K562 (cell line): ENCODE data around the gene CCDC127. TPM values are rescaled to one million over a fixed set of nuclear protein-coding genes. Genes with fewer than 3 reads are reported as not detected.
"Not testable (repeated sequence)": the region's sequence is repeated elsewhere in the genome, so short reads cannot be mapped to it uniquely, and the experiment has no call there.

ENCODE experiments used
- ATAC-seq: fragments of 200-7000 bp; cut with Tn5 transposase; 3 replicates; pipeline ENCODE4 v1.9.1; 2020; ENCODE audit warnings: moderate library complexity
- BruUV-seq: library from RNA; stranded (reverse); fragments of 400-500 nt; replicated peaks from 2 replicates; lab custom pipeline; 2021; lab: Mats Ljungman, UMichigan
- CTCF ChIA-PET: fragments of 300-600 bp; formaldehyde crosslinking; extraction: SDS; loops from one replicate; lab custom pipeline; 2021; ENCODE audit warnings: low intra/inter-chr PET ratio; lab: Yijun Ruan, JAX
- POLR2A ChIA-PET: fragments of 300-600, 350-650 bp; sonication (Branson Sonifier 250); formaldehyde crosslinking; extraction: SDS; loops from one replicate; lab custom pipeline; 2021; ENCODE audit warnings: antibody characterized with exemption, inconsistent platforms; lab: Yijun Ruan, JAX
- DNase-seq, 4 experiments: peaks; one replicate each; pipeline versions ENCODE4 v3.0.0 to v3.0.0-alpha.2; 2011 to 2018; ENCODE audit warnings: low spot score in 3 of 4, mixed read lengths in 3 of 4; ENCODE audit errors: extremely low read depth in 1 of 4
- FAIRE-seq: peaks from 2 replicates; lab custom pipeline; 2011; peaks lifted over from hg19 to GRCh38; lab: Jason Lieb, UNC
- H2AFZ ChIP-seq: 2 replicates; pipeline ENCODE4 v1.6.0; 2011; ENCODE audit warnings: low read depth, low read length, control low read depth, inconsistent platforms
- H3K27ac ChIP-seq: fragments of 200-600 bp; 3 replicates; pipeline ENCODE4 v1.8.0; 2011; ENCODE audit warnings: low read depth, mild to moderate bottlenecking, control low read depth, inconsistent platforms, low read length, moderate library complexity, mixed read lengths; ENCODE audit errors: extremely low read depth
- H3K27me3 ChIP-seq, 2 experiments: fragments of 300-600 bp in 1 of 2; 2 replicates in 1 of 2; 3 replicates in 1 of 2; pipeline versions ENCODE4 v1.6.0 to v1.8.0; 2011; ENCODE audit warnings: inconsistent platforms in 2 of 2, low read length in 2 of 2, mild to moderate bottlenecking in 1 of 2, mixed read lengths in 1 of 2, moderate library complexity in 1 of 2; ENCODE audit not compliant: control insufficient read depth in 2 of 2, insufficient read depth in 2 of 2
- H3K36me3 ChIP-seq: fragments of 300-600 bp; 3 replicates; pipeline ENCODE4 v1.8.0; 2011; ENCODE audit warnings: mild to moderate bottlenecking, low read length, inconsistent platforms; ENCODE audit not compliant: control insufficient read depth, insufficient read depth
- H3K4me1 ChIP-seq, 2 experiments: fragments of 200-600 bp in 1 of 2; replicated peaks in 1 of 2; 2 replicates in 1 of 2; 3 replicates in 1 of 2; pipeline versions ENCODE4 v1.5.1 to v1.8.0; 2011; ENCODE audit warnings: inconsistent platforms in 2 of 2, low read length in 2 of 2, mild to moderate bottlenecking in 1 of 2, mixed read lengths in 1 of 2, moderate library complexity in 1 of 2; ENCODE audit not compliant: control insufficient read depth in 2 of 2, insufficient read depth in 2 of 2
- H3K4me2 ChIP-seq: 2 replicates; pipeline ENCODE4 v1.6.1; 2011; ENCODE audit warnings: low read length, control low read depth, inconsistent platforms, mixed read lengths; ENCODE audit not compliant: insufficient read depth
- H3K4me3 ChIP-seq: fragments of 200-600 bp; sonication (generic), shearing (Covaris generic); 2 replicates; pipeline ENCODE4 v1.5.1; 2016; ENCODE audit warnings: control low read depth, inconsistent platforms
- H3K79me2 ChIP-seq: fragments of 200-600 bp; 3 replicates; pipeline ENCODE4 v1.8.0; 2011; ENCODE audit warnings: low read length, inconsistent platforms; ENCODE audit not compliant: control insufficient read depth, insufficient read depth
- H3K9ac ChIP-seq, 2 experiments: 2 replicates each; pipeline versions ENCODE4 v1.6.0 to v1.6.1; 2011; ENCODE audit warnings: low read depth in 2 of 2, low read length in 2 of 2, control low read depth in 1 of 2, inconsistent platforms in 1 of 2, mild to moderate bottlenecking in 1 of 2, mixed read lengths in 1 of 2; ENCODE audit not compliant: insufficient read depth in 1 of 2
- H3K9me1 ChIP-seq: one replicate; pipeline ENCODE4 v1.6.0; 2011; ENCODE audit warnings: inconsistent platforms, mild to moderate bottlenecking, low read length, moderate library complexity; ENCODE audit not compliant: control insufficient read depth, insufficient read depth
- H3K9me3 ChIP-seq: replicated peaks from 2 replicates; pipeline ENCODE4 v1.5.1; 2011; ENCODE audit warnings: low read depth, low read length, inconsistent platforms; ENCODE audit not compliant: control insufficient read depth, insufficient read depth
- H4K20me1 ChIP-seq: replicated peaks from 2 replicates; pipeline ENCODE4 v1.6.1; 2011; ENCODE audit warnings: low read length, inconsistent platforms, mixed read lengths; ENCODE audit not compliant: control insufficient read depth, insufficient read depth
- BACH1 ChIP-seq: fragments of 200-800 bp; sonication (Bioruptor generic); IDR thresholded peaks from 2 replicates; pipeline ENCODE4 v1.6.1; 2016; ENCODE audit warnings: missing genetic modification characterization, missing compliant biosample characterization
- PHF20 ChIP-seq: fragments of 450-650 bp; IDR thresholded peaks from 2 replicates; pipeline ENCODE4 v1.6.1; 2018; ENCODE audit not compliant: partially characterized antibody
- WGBS: fragments of 100-300 bp; shearing (Covaris generic); methylation state at CpG from one replicate; pipeline ENCODE4 v1.1.6; 2016; ENCODE audit warnings: low coverage, mixed read lengths; ENCODE audit not compliant: insufficient coverage; ENCODE audit errors: missing lambda C conversion rate; 5-methylcytosine and 5-hydroxymethylcytosine counted together
- in situ Hi-C: fragments of 300-500 bp; cut with MboI; formaldehyde crosslinking; loops from 4 replicates; pipeline ENCODE4 v1.15.0; 2018; ENCODE audit warnings: inconsistent platforms, mixed read lengths
- intact Hi-C: fragments of 100-400 bp; cut with micrococcal nuclease; formaldehyde crosslinking; loops from 2 replicates; pipeline ENCODE4 v1.14.2; 2022
- polyA plus RNA-seq, 8 experiments: library from polyadenylated mRNA; depleted of rRNA in 4 of 8; stranded (reverse) in 5 of 8; unstranded in 3 of 8; fragments of >200 nt; fragmentation: Nextera tagmentation in 2 of 8; fragmentation: Illumina TruSeq in 1 of 8; extraction: Ambion mirVana in 2 of 8; extraction: Trizol in 1 of 8; gene quantifications; 2 replicates each; pipeline versions ENCODE4 v1.2.1 to v1.2.3, GENCODE V29; 2011 to 2014; ENCODE audit warnings: inconsistent platforms in 1 of 8, missing spikeins in 1 of 8
- total RNA-seq, 7 experiments: library from RNA; depleted of rRNA in 6 of 7; stranded (reverse); fragments of >200 nt in 6 of 7; fragmentation: Illumina TruSeq in 2 of 7; extraction: Trizol in 2 of 7; gene quantifications; 2 replicates each; pipeline versions ENCODE4 v1.2.1 to v1.2.3, GENCODE V29; 2011 to 2021; ENCODE audit warnings: low replicate concordance in 1 of 7

The CCDC127 gene
- total and polyA plus RNA-seq, 9 of the 15 experiments (the other 6 are each of a cell fraction or from before 2014, with no cell fraction given), result 2.7 to 4.5 (median 4.1) TPM

- ChIA-PET CTCF (no interaction called here), POLR2A (no interaction called here)
- H3K9ac ChIP-seq, result no peak overlapping the region
- ATAC-seq (no peak), FAIRE-seq (no peak), DNase-seq (no peak)
- WGBS, result 98% methylated on average over 8 of the region's 8 CpGs
- H4K20me1 ChIP-seq, result no peaks in the 10 kb centered on the region
- in situ Hi-C loops, result no loop called here
- no peaks in the 10 kb centered on the region for H3K9me3 ChIP-seq
- H3K4me2 ChIP-seq, result no peak overlapping the region
- H3K27ac ChIP-seq, result no peak overlapping the region
- H3K9me1 ChIP-seq, result no peaks in the 10 kb centered on the region
- no peak for TF ChIP-seq BACH1 (tag)
- TF ChIP-seq PHF20, result no peak
- peaks cover 86% of the 10 kb centered on the region for H3K36me3 ChIP-seq
- no TSS peak for BruUV-seq
- no peak overlapping the region for H3K4me3 ChIP-seq
- H3K27me3 ChIP-seq, result no peaks in the 10 kb centered on the region
- H3K79me2 ChIP-seq, result no peaks in the 10 kb centered on the region
- H3K4me1 ChIP-seq, result no peaks in the 10 kb centered on the region
- intact Hi-C loops, result no loop called here
- no peak overlapping the region for H2AFZ ChIP-seq
These were observed 16.5 kb upstream of the CCDC127 start for GRCh38 chr5:234450-234849.

DNA sequence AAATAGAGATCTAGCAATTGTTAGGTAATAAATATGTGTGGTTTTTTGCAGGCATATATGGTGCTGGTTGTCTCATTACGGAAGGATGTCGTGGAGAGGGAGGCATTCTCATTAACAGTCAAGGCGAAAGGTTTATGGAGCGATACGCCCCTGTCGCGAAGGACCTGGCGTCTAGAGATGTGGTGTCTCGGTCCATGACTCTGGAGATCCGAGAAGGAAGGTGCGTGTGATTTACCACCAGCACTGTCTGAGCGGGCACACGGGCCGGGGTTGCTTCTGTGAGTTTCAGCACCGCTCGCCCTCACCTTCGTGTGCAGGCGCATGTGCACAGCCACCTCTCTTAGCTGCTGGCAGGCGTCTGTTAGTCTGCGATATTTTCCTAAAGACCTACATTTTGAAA is 15.5 kb upstream of the CCDC127 start:
- H3K36me3 ChIP-seq, result peaks cover 91% of the 10 kb centered on the region
- POLR2A ChIA-PET, FAIRE-seq, in situ Hi-C loops, H3K9me3 ChIP-seq, H3K9ac ChIP-seq, H3K9me1 ChIP-seq, H3K27me3 ChIP-seq, H3K4me1 ChIP-seq, H3K79me2 ChIP-seq, BruUV-seq, ATAC-seq, H2AFZ ChIP-seq, H3K4me2 ChIP-seq, H4K20me1 ChIP-seq, DNase-seq, H3K27ac ChIP-seq, H3K4me3 ChIP-seq, intact Hi-C loops: not testable (repeated sequence)
- CTCF ChIA-PET, result interaction anchor here (0.6 kb wide), 1 partner anchor 1400 kb away, joined by 4 read pairs; no protein-coding TSS in a partner anchor
- 98% methylated on average over 20 of the region's 20 CpGs for WGBS
